Activated T-cell treated with anti-CD3 and anti-CD28 coated beads, Interleukin-2, amount 50 U/mL, for 72 hours (primary cell): Measurements from ENCODE around the gene PRKG1. TPM values are rescaled to one million over a fixed set of nuclear protein-coding genes. Genes with fewer than 3 reads are reported as not detected.

Experiments used
- ATAC-seq, 2 donors: fragments of 150-1000 bp; cut with Tn5 transposase; replicated peaks in 1 of 2; 2 replicates each; pipeline ENCODE4 v1.10.0; 2021; ENCODE audit warnings: moderate library complexity in 2 of 2, mild to moderate bottlenecking in 1 of 2
- DNase-seq, 2 donors: peaks; one replicate each; pipeline ENCODE4 v3.0.0; 2021 to 2022; ENCODE audit warnings: mixed read lengths in 1 of 2
- H3K27ac Mint-ChIP-seq: one replicate; pipeline ENCODE4 v1.8.0; 2022; ENCODE audit warnings: mild to moderate bottlenecking, moderate library complexity, mixed read lengths
- H3K27me3 Mint-ChIP-seq: one replicate; pipeline ENCODE4 v1.8.0; 2022; ENCODE audit warnings: low read depth, mixed read lengths
- H3K36me3 Mint-ChIP-seq, 2 donors: one replicate each; pipeline ENCODE4 v1.8.0; 2022; ENCODE audit warnings: mixed read lengths in 2 of 2, mild to moderate bottlenecking in 1 of 2; ENCODE audit not compliant: insufficient read depth in 2 of 2
- H3K4me1 Mint-ChIP-seq: one replicate; pipeline ENCODE4 v1.8.0; 2022; ENCODE audit warnings: low read depth, mixed read lengths
- H3K4me3 Mint-ChIP-seq, 2 donors: one replicate each; pipeline ENCODE4 v1.8.0; 2022; ENCODE audit warnings: mild to moderate bottlenecking in 2 of 2, mixed read lengths in 2 of 2, moderate library complexity in 2 of 2
- H3K9me3 Mint-ChIP-seq, 2 donors: one replicate each; pipeline ENCODE4 v1.8.0; 2022; ENCODE audit warnings: mixed read lengths in 2 of 2
- total RNA-seq, 2 donors: library from RNA; stranded (reverse); gene quantifications; one replicate each; pipeline ENCODE4 v1.2.3, GENCODE V29; 2022

Gene PRKG1
- total RNA-seq, 2 donors from 2014 or later, result not detected

- DNase-seq (no peak), ATAC-seq (no peak)
- no peaks in the 10 kb centered on the region for H3K36me3 Mint-ChIP-seq
- no peaks in the 10 kb centered on the region for H3K4me1 Mint-ChIP-seq
- H3K27me3 Mint-ChIP-seq, result no peaks in the 10 kb centered on the region
- no peak overlapping the region for H3K4me3 Mint-ChIP-seq
- H3K27ac Mint-ChIP-seq, result no peak overlapping the region
- peaks cover 0 to 2% of the 10 kb centered on the region in 2 donors for H3K9me3 Mint-ChIP-seq
Observed at GRCh38 chr10:51508156-51508555, 433.9 kb downstream of the PRKG1 start.

- DNase-seq (no peak), ATAC-seq (no peak)
- H3K36me3 Mint-ChIP-seq, result no peaks in the 10 kb centered on the region
- no peak overlapping the region for H3K27ac Mint-ChIP-seq
- peaks cover 0 to 2% of the 10 kb centered on the region in 2 donors for H3K9me3 Mint-ChIP-seq
- no peak overlapping the region for H3K4me3 Mint-ChIP-seq
- no peaks in the 10 kb centered on the region for H3K4me1 Mint-ChIP-seq
- H3K27me3 Mint-ChIP-seq, result no peaks in the 10 kb centered on the region
Observed at GRCh38 chr10:51510231-51510630, 435.9 kb downstream of the PRKG1 start.

GRCh38 chr10:51521605-51522004 is 447.3 kb downstream of the PRKG1 start:
- DNase-seq (no peak), ATAC-seq (no peak)
- no peaks in the 10 kb centered on the region for H3K27me3 Mint-ChIP-seq
- no peaks in the 10 kb centered on the region for H3K36me3 Mint-ChIP-seq
- H3K9me3 Mint-ChIP-seq, result peaks cover 0 to 2% of the 10 kb centered on the region in 2 donors
- H3K4me1 Mint-ChIP-seq, result no peaks in the 10 kb centered on the region
- no peak overlapping the region for H3K4me3 Mint-ChIP-seq
- H3K27ac Mint-ChIP-seq, result no peak overlapping the region

GRCh38 chr10:51522858-51523257 is 448.6 kb downstream of the PRKG1 start:
- H3K4me3 Mint-ChIP-seq, result no peak overlapping the region
- ATAC-seq, result no peak
- no peaks in the 10 kb centered on the region for H3K4me1 Mint-ChIP-seq
- no peaks in the 10 kb centered on the region for H3K36me3 Mint-ChIP-seq
- peaks cover 0 to 2% of the 10 kb centered on the region in 2 donors for H3K9me3 Mint-ChIP-seq
- no peak overlapping the region for H3K27ac Mint-ChIP-seq
- H3K27me3 Mint-ChIP-seq, result no peaks in the 10 kb centered on the region
- DNase-seq, result no peak

- H3K27me3 Mint-ChIP-seq, result no peaks in the 10 kb centered on the region
- ATAC-seq (no peak), DNase-seq (no peak)
- H3K36me3 Mint-ChIP-seq, result no peaks in the 10 kb centered on the region
- no peaks in the 10 kb centered on the region for H3K9me3 Mint-ChIP-seq
- H3K27ac Mint-ChIP-seq, result no peak overlapping the region
- no peaks in the 10 kb centered on the region for H3K4me1 Mint-ChIP-seq
- no peak overlapping the region for H3K4me3 Mint-ChIP-seq
Observed at GRCh38 chr10:51523440-51523839, 449.2 kb downstream of the PRKG1 start.

- DNase-seq, result no peak
- Mint-ChIP-seq H3K27ac (no peak overlapping the region), H3K36me3 (no peaks in the 10 kb centered on the region), H3K9me3 (no peaks in the 10 kb centered on the region), H3K4me1 (no peaks in the 10 kb centered on the region), H3K27me3 (no peaks in the 10 kb centered on the region), H3K4me3 (no peak overlapping the region)
- ATAC-seq, result no peak
Observed at GRCh38 chr10:51524041-51524440, 449.8 kb downstream of the PRKG1 start.

- H3K27ac Mint-ChIP-seq, result no peak overlapping the region
- H3K4me3 Mint-ChIP-seq, result no peak overlapping the region
- ATAC-seq, result no peak
- no peaks in the 10 kb centered on the region for H3K36me3 Mint-ChIP-seq
- H3K9me3 Mint-ChIP-seq, result no peaks in the 10 kb centered on the region
- no peak for DNase-seq
- no peaks in the 10 kb centered on the region for H3K27me3 Mint-ChIP-seq
- H3K4me1 Mint-ChIP-seq, result no peaks in the 10 kb centered on the region
Observed at GRCh38 chr10:51527522-51528219, 453.4 kb downstream of the PRKG1 start.

- Mint-ChIP-seq H3K27ac (no peak overlapping the region), H3K9me3 (no peaks in the 10 kb centered on the region), H3K4me3 (no peak overlapping the region), H3K36me3 (no peaks in the 10 kb centered on the region), H3K4me1 (no peaks in the 10 kb centered on the region), H3K27me3 (no peaks in the 10 kb centered on the region)
- no peak for ATAC-seq
- DNase-seq, result no peak
Observed at GRCh38 chr10:51528527-51528926, 454.2 kb downstream of the PRKG1 start.

GRCh38 chr10:51530541-51530940 is 456.3 kb downstream of the PRKG1 start:
- Mint-ChIP-seq H3K4me3 (no peak overlapping the region), H3K27me3 (no peaks in the 10 kb centered on the region), H3K36me3 (no peaks in the 10 kb centered on the region), H3K27ac (no peak overlapping the region), H3K9me3 (no peaks in the 10 kb centered on the region), H3K4me1 (no peaks in the 10 kb centered on the region)
- DNase-seq, result no peak
- no peak for ATAC-seq

GRCh38 chr10:51532044-51532443 is 457.8 kb downstream of the PRKG1 start:
- Mint-ChIP-seq H3K4me1 (no peaks in the 10 kb centered on the region), H3K27me3 (no peaks in the 10 kb centered on the region), H3K36me3 (no peaks in the 10 kb centered on the region), H3K9me3 (no peaks in the 10 kb centered on the region), H3K4me3 (no peak overlapping the region), H3K27ac (no peak overlapping the region)
- no peak for DNase-seq
- no peak for ATAC-seq

GRCh38 chr10:51542853-51543252 is 468.6 kb downstream of the PRKG1 start:
- Mint-ChIP-seq H3K4me3 (no peak overlapping the region), H3K36me3 (no peaks in the 10 kb centered on the region), H3K9me3 (no peaks in the 10 kb centered on the region), H3K27me3 (no peaks in the 10 kb centered on the region), H3K4me1 (no peaks in the 10 kb centered on the region), H3K27ac (no peak overlapping the region)
- ATAC-seq (no peak), DNase-seq (no peak)

GRCh38 chr10:51544933-51545332 is 470.6 kb downstream of the PRKG1 start:
- no peak for ATAC-seq
- no peaks in the 10 kb centered on the region for H3K9me3 Mint-ChIP-seq
- H3K36me3 Mint-ChIP-seq, result no peaks in the 10 kb centered on the region
- no peak overlapping the region for H3K27ac Mint-ChIP-seq
- H3K27me3 Mint-ChIP-seq, result no peaks in the 10 kb centered on the region
- H3K4me1 Mint-ChIP-seq, result no peaks in the 10 kb centered on the region
- DNase-seq, result no peak
- H3K4me3 Mint-ChIP-seq, result no peak overlapping the region

- DNase-seq (no peak), ATAC-seq (no peak)
- no peaks in the 10 kb centered on the region for H3K27me3 Mint-ChIP-seq
- H3K36me3 Mint-ChIP-seq, result no peaks in the 10 kb centered on the region
- H3K9me3 Mint-ChIP-seq, result no peaks in the 10 kb centered on the region
- H3K27ac Mint-ChIP-seq, result no peak overlapping the region
- H3K4me3 Mint-ChIP-seq, result no peak overlapping the region
- no peaks in the 10 kb centered on the region for H3K4me1 Mint-ChIP-seq
Observed at GRCh38 chr10:51547941-51548340, 473.7 kb downstream of the PRKG1 start.

GRCh38 chr10:51552879-51553278 is 478.6 kb downstream of the PRKG1 start:
- H3K4me1 Mint-ChIP-seq, result no peaks in the 10 kb centered on the region
- ATAC-seq, result no peak
- no peak overlapping the region for H3K27ac Mint-ChIP-seq
- H3K9me3 Mint-ChIP-seq, result no peaks in the 10 kb centered on the region
- no peaks in the 10 kb centered on the region for H3K27me3 Mint-ChIP-seq
- H3K4me3 Mint-ChIP-seq, result no peak overlapping the region
- no peaks in the 10 kb centered on the region for H3K36me3 Mint-ChIP-seq
- no peak for DNase-seq
